H9 (cell line): ENCODE data around the gene NUP133. TPM values are rescaled to one million over a fixed set of nuclear protein-coding genes. Genes with fewer than 3 reads are reported as not detected.

Experiments used
- DNase-seq: peaks from one replicate; pipeline ENCODE4 v3.0.0-alpha.2; 2017
- H2AFZ ChIP-seq: one replicate; pipeline ENCODE4 v1.6.1; 2013; ENCODE audit warnings: mild to moderate bottlenecking, low read length, control low read depth, moderate library complexity
- H2AK5ac ChIP-seq: 2 replicates; pipeline ENCODE4 v1.6.1; 2013; ENCODE audit warnings: low read length, control low read depth, mixed read lengths; ENCODE audit not compliant: insufficient read length
- H2BK120ac ChIP-seq: one replicate; pipeline ENCODE4 v1.6.1; 2013; ENCODE audit warnings: low read depth, mild to moderate bottlenecking, low read length, control low read depth, inconsistent platforms; ENCODE audit not compliant: poor library complexity, severe bottlenecking
- H2BK12ac ChIP-seq: 2 replicates; pipeline ENCODE4 v1.6.1; 2013; ENCODE audit warnings: low read length, control low read depth, mixed read lengths, low read depth; ENCODE audit not compliant: insufficient read length
- H2BK15ac ChIP-seq: 2 replicates; pipeline ENCODE4 v1.6.1; 2013; ENCODE audit warnings: low read depth, low read length, control low read depth
- H2BK20ac ChIP-seq: one replicate; pipeline ENCODE4 v1.6.1; 2013; ENCODE audit warnings: low read depth, mild to moderate bottlenecking, low read length, control low read depth, inconsistent platforms; ENCODE audit not compliant: poor library complexity, severe bottlenecking
- H2BK5ac ChIP-seq: 2 replicates; pipeline ENCODE4 v1.6.1; 2013; ENCODE audit warnings: low read length, control low read depth, mixed read lengths; ENCODE audit not compliant: insufficient read length
- H3K14ac ChIP-seq: 2 replicates; pipeline ENCODE4 v1.6.1; 2013; ENCODE audit warnings: low read length, control low read depth; ENCODE audit not compliant: insufficient read depth
- H3K18ac ChIP-seq: 2 replicates; pipeline ENCODE4 v1.6.1; 2013; ENCODE audit warnings: low read depth, mild to moderate bottlenecking, mixed read lengths, low read length, control low read depth; ENCODE audit not compliant: insufficient read length
- H3K23ac ChIP-seq: 2 replicates; pipeline ENCODE4 v1.6.1; 2013; ENCODE audit warnings: low read length, control low read depth, mixed read lengths, low read depth; ENCODE audit not compliant: insufficient read length
- H3K23me2 ChIP-seq: 2 replicates; pipeline ENCODE4 v1.6.1; 2013; ENCODE audit warnings: low read depth, mild to moderate bottlenecking, mixed read lengths, low read length, control low read depth; ENCODE audit not compliant: insufficient read length, poor library complexity, severe bottlenecking
- H3K27ac ChIP-seq: 2 replicates; pipeline ENCODE4 v1.5.1; 2013; ENCODE audit warnings: low read length, control low read depth, mixed read lengths, low read depth; ENCODE audit not compliant: insufficient read length
- H3K27me3 ChIP-seq: 2 replicates; pipeline ENCODE4 v1.6.1; 2013; ENCODE audit warnings: low read length, control low read depth, inconsistent platforms; ENCODE audit not compliant: insufficient read depth
- H3K4ac ChIP-seq: 2 replicates; pipeline ENCODE4 v1.6.1; 2013; ENCODE audit warnings: low read depth, mild to moderate bottlenecking, control low read depth, inconsistent platforms, low read length, moderate library complexity
- H3K4me1 ChIP-seq: 2 replicates; pipeline ENCODE4 v1.6.1; 2013; ENCODE audit warnings: low read length, control low read depth, inconsistent platforms; ENCODE audit not compliant: insufficient read depth
- H3K4me2 ChIP-seq: 2 replicates; pipeline ENCODE4 v1.6.1; 2013; ENCODE audit warnings: low read length, control low read depth, mixed read lengths; ENCODE audit not compliant: insufficient read length, insufficient read depth
- H3K56ac ChIP-seq: 2 replicates; pipeline ENCODE4 v1.6.1; 2013; ENCODE audit warnings: low read depth, mild to moderate bottlenecking, mixed read lengths, low read length, control low read depth; ENCODE audit not compliant: insufficient read length
- H3K79me1 ChIP-seq: 2 replicates; pipeline ENCODE4 v1.6.1; 2013; ENCODE audit warnings: low read depth, mild to moderate bottlenecking, moderate library complexity, low read length, control low read depth, inconsistent platforms; ENCODE audit not compliant: insufficient read depth, poor library complexity, severe bottlenecking
- H3K79me2 ChIP-seq: 2 replicates; pipeline ENCODE4 v1.6.1; 2013; ENCODE audit warnings: low read length, control low read depth, inconsistent platforms; ENCODE audit not compliant: insufficient read depth
- H3K9ac ChIP-seq: 2 replicates; pipeline ENCODE4 v1.6.1; 2013; ENCODE audit warnings: low read length, control low read depth, mixed read lengths; ENCODE audit not compliant: insufficient read length; ENCODE audit errors: extremely low read depth
- H3K9me3 ChIP-seq: one replicate; pipeline ENCODE4 v1.6.1; 2013; ENCODE audit warnings: low read depth, low read length, inconsistent platforms; ENCODE audit not compliant: control insufficient read depth
- H3T11ph ChIP-seq: one replicate; pipeline ENCODE4 v1.6.1; 2013; ENCODE audit warnings: mild to moderate bottlenecking, low read length, control low read depth, inconsistent platforms
- H4K20me1 ChIP-seq: one replicate; pipeline ENCODE4 v1.6.1; 2013; ENCODE audit not compliant: control insufficient read depth, insufficient read length, insufficient read depth
- H4K5ac ChIP-seq: 2 replicates; pipeline ENCODE4 v1.6.1; 2013; ENCODE audit warnings: low read depth, mild to moderate bottlenecking, mixed read lengths, low read length, control low read depth; ENCODE audit not compliant: insufficient read length
- H4K8ac ChIP-seq: replicated peaks from 2 replicates; pipeline ENCODE4 v1.6.1; 2013; ENCODE audit warnings: low read length, control low read depth, mixed read lengths, low read depth; ENCODE audit not compliant: insufficient read length
- H4K91ac ChIP-seq: 2 replicates; pipeline ENCODE4 v1.6.1; 2013; ENCODE audit warnings: low read depth, mild to moderate bottlenecking, moderate library complexity, mixed read lengths, low read length, control low read depth; ENCODE audit not compliant: insufficient read length
- H3K27ac Mint-ChIP-seq, 3 experiments: 2 replicates in 2 of 3; 3 replicates in 1 of 3; pipeline ENCODE4 v1.8.0; 2020 to 2021; ENCODE audit warnings: mixed read lengths in 3 of 3, mild to moderate bottlenecking in 1 of 3, moderate library complexity in 1 of 3
- H3K27me3 Mint-ChIP-seq: 2 replicates; pipeline ENCODE4 v1.8.0; 2021; ENCODE audit warnings: low read depth, mild to moderate bottlenecking, moderate library complexity, mixed read lengths
- H3K36me3 Mint-ChIP-seq, 3 experiments: 2 replicates in 2 of 3; 3 replicates in 1 of 3; pipeline ENCODE4 v1.8.0; 2020 to 2021; ENCODE audit warnings: low read depth in 3 of 3, mixed read lengths in 3 of 3; ENCODE audit not compliant: insufficient read depth in 1 of 3
- H3K4me1 Mint-ChIP-seq, 2 experiments: 2 replicates each; pipeline ENCODE4 v1.8.0; 2020; ENCODE audit warnings: mixed read lengths in 2 of 2
- H3K4me3 Mint-ChIP-seq, 2 experiments: 2 replicates in 1 of 2; 3 replicates in 1 of 2; pipeline ENCODE4 v1.8.0; 2020 to 2021; ENCODE audit warnings: mild to moderate bottlenecking in 2 of 2, mixed read lengths in 2 of 2, moderate library complexity in 1 of 2
- H3K9me3 Mint-ChIP-seq, 2 experiments: 2 replicates in 1 of 2; 3 replicates in 1 of 2; pipeline ENCODE4 v1.8.0; 2020; ENCODE audit warnings: mild to moderate bottlenecking in 2 of 2, mixed read lengths in 2 of 2, moderate library complexity in 1 of 2
- WGBS: extraction: QIAGEN DNeasy Blood & Tissue Kit; methylation state at CpG from one replicate; pipeline ENCODE4 v1.1.7; 2013; ENCODE audit warnings: missing lambda C conversion rate, low lambda C conversion rate, mixed read lengths; ENCODE audit not compliant: insufficient read length; ENCODE audit errors: extremely low coverage; 5-methylcytosine and 5-hydroxymethylcytosine counted together
- total RNA-seq: library from RNA; stranded (reverse); gene quantifications from 2 replicates; pipeline ENCODE4 v1.2.1, GENCODE V29; 2021
- TF ChIP-seq, protein P1 (sequence below): fragments of 200-600 bp; sonication (generic); conservative IDR thresholded peaks from 3 replicates; pipeline ENCODE4 v1.8.0; 2021; ENCODE audit warnings: antibody characterized with exemption, mild to moderate bottlenecking

Gene NUP133
- total RNA-seq, 1 experiment from 2014 or later = 71.3 TPM

- Mint-ChIP-seq H3K27me3 (no peaks in the 10 kb centered on the region), H3K4me1 (0 out of 4 replicates have a peak, but pooled peaks cover 0 to 2% of the 10 kb centered on the region in 2 experiments), H3K9me3 (no peaks in the 10 kb centered on the region), H3K4me3 (no peak overlapping the region), H3K36me3 (peaks cover 31 to 73% (median 63%) of the 10 kb centered on the region in 3 experiments; a peak in 6 of 7 replicates), H3K27ac (no peak overlapping the region)
- Histone ChIP-seq H3K27me3 (no peaks in the 10 kb centered on the region), H4K91ac (no peak overlapping the region), H2BK5ac (no peak overlapping the region), H3K9ac (no peak overlapping the region), H3K23me2 (no peaks in the 10 kb centered on the region), H4K20me1 (no peaks in the 10 kb centered on the region), H3K4me1 (no peaks in the 10 kb centered on the region), H2BK15ac (no peak overlapping the region), H3K4me2 (no peak overlapping the region), H3K18ac (no peak overlapping the region), H3T11ph (no peak overlapping the region), H3K23ac (no peak overlapping the region), H4K8ac (no peak overlapping the region), H4K5ac (no peak overlapping the region), H3K79me2 (no peaks in the 10 kb centered on the region), H2BK120ac (no peak overlapping the region), H3K27ac (no peak overlapping the region), H3K4ac (no peak overlapping the region), H2BK12ac (no peak overlapping the region), H2AK5ac (no peak overlapping the region), H2AFZ (no peak overlapping the region), H3K14ac (no peak overlapping the region), H3K79me1 (no peaks in the 10 kb centered on the region), H3K56ac (no peak overlapping the region), H3K9me3 (no peaks in the 10 kb centered on the region), H2BK20ac (no peak overlapping the region)
- no CpG with 5 or more reads among the region's 1 CpG for WGBS
- no peak for DNase-seq
- TF ChIP-seq, protein P1, sequence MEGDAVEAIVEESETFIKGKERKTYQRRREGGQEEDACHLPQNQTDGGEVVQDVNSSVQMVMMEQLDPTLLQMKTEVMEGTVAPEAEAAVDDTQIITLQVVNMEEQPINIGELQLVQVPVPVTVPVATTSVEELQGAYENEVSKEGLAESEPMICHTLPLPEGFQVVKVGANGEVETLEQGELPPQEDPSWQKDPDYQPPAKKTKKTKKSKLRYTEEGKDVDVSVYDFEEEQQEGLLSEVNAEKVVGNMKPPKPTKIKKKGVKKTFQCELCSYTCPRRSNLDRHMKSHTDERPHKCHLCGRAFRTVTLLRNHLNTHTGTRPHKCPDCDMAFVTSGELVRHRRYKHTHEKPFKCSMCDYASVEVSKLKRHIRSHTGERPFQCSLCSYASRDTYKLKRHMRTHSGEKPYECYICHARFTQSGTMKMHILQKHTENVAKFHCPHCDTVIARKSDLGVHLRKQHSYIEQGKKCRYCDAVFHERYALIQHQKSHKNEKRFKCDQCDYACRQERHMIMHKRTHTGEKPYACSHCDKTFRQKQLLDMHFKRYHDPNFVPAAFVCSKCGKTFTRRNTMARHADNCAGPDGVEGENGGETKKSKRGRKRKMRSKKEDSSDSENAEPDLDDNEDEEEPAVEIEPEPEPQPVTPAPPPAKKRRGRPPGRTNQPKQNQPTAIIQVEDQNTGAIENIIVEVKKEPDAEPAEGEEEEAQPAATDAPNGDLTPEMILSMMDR = no peak
These were observed 21.0 kb downstream of the NUP133 start for GRCh38 chr1:229487181-229487580.
